Nephron progenitor cell (in vitro differentiated cells): ENCODE results near the gene MC3R.
"Not testable (repeated sequence)": the region's sequence is repeated elsewhere in the genome, so short reads cannot be mapped to it uniquely, and the experiment has no call there.

ENCODE experiments used
- DNase-seq: peaks from one replicate; pipeline ENCODE4 v3.0.0; 2021
- H3K27ac Mint-ChIP-seq: 2 replicates; pipeline ENCODE4 v1.8.0; 2021; ENCODE audit warnings: mild to moderate bottlenecking, moderate library complexity, mixed read lengths
- H3K27me3 Mint-ChIP-seq: 2 replicates; pipeline ENCODE4 v1.8.0; 2021; ENCODE audit warnings: mild to moderate bottlenecking, low read depth, mixed read lengths; ENCODE audit not compliant: poor library complexity
- H3K36me3 Mint-ChIP-seq: 2 replicates; pipeline ENCODE4 v1.8.0; 2021; ENCODE audit warnings: low read depth, mixed read lengths
- H3K4me1 Mint-ChIP-seq: 2 replicates; pipeline ENCODE4 v1.8.0; 2021; ENCODE audit warnings: mixed read lengths
- H3K4me3 Mint-ChIP-seq: 2 replicates; pipeline ENCODE4 v1.8.0; 2021; ENCODE audit warnings: mild to moderate bottlenecking, moderate library complexity, mixed read lengths
- H3K9me3 Mint-ChIP-seq: 2 replicates; pipeline ENCODE4 v1.8.0; 2021; ENCODE audit warnings: mild to moderate bottlenecking, moderate library complexity, mixed read lengths
- CTCF ChIP-seq: fragments of 200-600 bp; sonication (generic); IDR thresholded peaks from 2 replicates; pipeline ENCODE4 v1.5.0; 2021; ENCODE audit warnings: antibody characterized with exemption

Gene MC3R

GRCh38 chr20:56217829-56218228, 30.7 kb upstream of the MC3R start:
- no peaks in the 10 kb centered on the region for H3K36me3 Mint-ChIP-seq
- no peak overlapping the region for H3K4me3 Mint-ChIP-seq
- H3K27ac Mint-ChIP-seq, result no peak overlapping the region
- DNase-seq, result no peak
- H3K27me3 Mint-ChIP-seq, result no peaks in the 10 kb centered on the region
- no peak for TF ChIP-seq CTCF
- peaks cover 84% of the 10 kb centered on the region for H3K9me3 Mint-ChIP-seq
- H3K4me1 Mint-ChIP-seq, result no peaks in the 10 kb centered on the region

DNA sequence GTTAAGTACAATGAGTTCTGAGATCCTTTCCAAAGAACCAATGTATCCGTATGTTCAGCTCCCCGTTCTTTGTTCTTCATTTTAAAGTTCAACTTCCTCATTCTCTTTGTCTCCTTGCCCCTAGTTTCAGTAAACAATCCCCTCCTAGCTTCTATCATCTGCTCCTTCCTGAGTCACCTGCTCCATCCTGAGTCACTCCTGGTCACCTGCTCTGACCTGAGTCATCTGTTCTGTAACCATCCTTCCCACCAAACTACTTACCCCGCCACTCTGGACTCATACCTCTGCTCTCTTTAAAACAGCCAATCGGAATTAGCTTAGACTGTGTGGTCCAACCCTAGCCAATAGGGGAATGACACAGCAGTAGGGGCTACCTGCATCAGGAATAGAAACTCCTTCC, 27.3 kb upstream of the MC3R start:
- not testable (repeated sequence) for H3K27ac Mint-ChIP-seq, H3K4me1 Mint-ChIP-seq, DNase-seq, H3K27me3 Mint-ChIP-seq, H3K36me3 Mint-ChIP-seq, H3K4me3 Mint-ChIP-seq
- H3K9me3 Mint-ChIP-seq, result peaks cover 85% of the 10 kb centered on the region

DNA sequence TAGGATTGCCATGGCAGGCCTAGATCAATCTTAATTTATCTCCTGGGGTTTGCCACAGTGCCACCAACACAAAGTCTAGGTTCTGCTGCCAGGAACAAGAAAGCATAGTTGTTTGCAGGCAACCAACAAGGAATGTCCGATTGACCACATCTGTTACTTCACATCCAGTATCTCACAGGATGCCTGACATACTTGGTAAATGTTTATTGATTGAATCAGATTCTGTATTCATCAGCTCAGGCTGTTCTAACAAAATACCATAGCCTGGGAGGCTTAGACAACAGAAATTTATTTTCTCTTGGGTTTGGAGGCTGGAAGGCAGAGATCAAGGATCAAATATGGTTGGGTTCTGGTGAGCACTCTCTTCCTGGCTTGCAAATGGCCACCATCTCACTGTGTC, 26.3 kb upstream of the MC3R start:
- no peaks in the 10 kb centered on the region for H3K27me3 Mint-ChIP-seq
- H3K4me3 Mint-ChIP-seq, result no peak overlapping the region
- H3K9me3 Mint-ChIP-seq, result peaks cover 84% of the 10 kb centered on the region
- no peak for DNase-seq
- H3K27ac Mint-ChIP-seq, result no peak overlapping the region
- no peaks in the 10 kb centered on the region for H3K4me1 Mint-ChIP-seq
- no peaks in the 10 kb centered on the region for H3K36me3 Mint-ChIP-seq
- TF ChIP-seq CTCF, result no peak

GRCh38 chr20:56222945-56223344, 25.6 kb upstream of the MC3R start:
- Mint-ChIP-seq H3K27me3 (no peaks in the 10 kb centered on the region), H3K36me3 (no peaks in the 10 kb centered on the region), H3K4me3 (no peak overlapping the region), H3K9me3 (peaks cover 84% of the 10 kb centered on the region), H3K27ac (no peak overlapping the region), H3K4me1 (no peaks in the 10 kb centered on the region)
- no peak for DNase-seq
- no peak for TF ChIP-seq CTCF

DNA sequence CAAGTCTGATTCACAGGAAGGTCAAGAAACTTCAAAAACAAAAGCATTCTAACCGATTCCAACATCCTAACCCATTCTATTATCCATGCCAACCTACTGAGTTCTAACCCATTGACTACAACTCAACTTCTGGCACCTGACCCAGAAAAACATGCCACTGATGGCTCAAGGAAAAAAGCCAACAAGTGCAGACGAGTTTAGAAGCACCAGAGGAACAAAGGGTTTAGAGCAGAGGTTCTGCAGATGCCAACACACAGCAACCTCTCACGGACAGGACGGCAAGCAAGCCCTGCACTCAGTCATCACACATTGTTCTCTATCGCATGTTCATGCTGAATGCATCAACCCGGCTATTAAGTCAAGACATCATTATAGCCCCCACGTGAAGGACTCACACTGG, 25.2 kb upstream of the MC3R start:
- Mint-ChIP-seq H3K4me1 (no peaks in the 10 kb centered on the region), H3K27me3 (no peaks in the 10 kb centered on the region), H3K4me3 (no peak overlapping the region), H3K27ac (no peak overlapping the region), H3K9me3 (peaks cover 87% of the 10 kb centered on the region), H3K36me3 (no peaks in the 10 kb centered on the region)
- DNase-seq, result no peak
- TF ChIP-seq CTCF, result no peak

DNA sequence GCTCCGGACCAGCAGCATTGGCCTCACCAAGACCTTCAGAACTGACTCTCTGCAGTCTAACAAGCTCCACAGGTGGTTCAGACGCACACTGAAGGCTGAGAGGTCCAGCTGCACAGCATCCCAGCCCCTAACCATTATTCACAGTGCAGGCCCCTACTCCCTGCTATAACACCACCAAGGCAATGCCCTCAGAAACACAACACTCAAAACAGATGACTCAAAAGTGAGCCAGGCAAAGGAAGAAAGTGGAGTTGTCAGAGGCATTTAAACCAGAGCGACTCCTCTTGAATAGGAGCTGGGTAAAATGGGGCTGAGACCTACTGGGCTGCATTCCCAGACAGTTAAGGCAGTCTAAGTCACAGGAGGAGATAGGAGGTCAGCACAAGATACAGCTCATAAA, 20.5 kb upstream of the MC3R start:
- Mint-ChIP-seq H3K9me3 (peaks cover 79% of the 10 kb centered on the region), H3K27me3 (peaks cover 3% of the 10 kb centered on the region), H3K27ac (no peak overlapping the region), H3K4me1 (no peaks in the 10 kb centered on the region), H3K36me3 (no peaks in the 10 kb centered on the region), H3K4me3 (no peak overlapping the region)
- no peak for DNase-seq
- TF ChIP-seq CTCF, result no peak
